NCI-H1092 treated with DMSO at 0.1 percent for 48 hours (cell line): ENCODE data around the gene SLC1A7.

Experiments used
- DNase-seq: peaks from one replicate; lab custom pipeline; 2025; lab: John Stamatoyannopoulos, UW

The SLC1A7 gene

GRCh38 chr1:53075761-53076163 lies 66.7 kb downstream of the SLC1A7 start:
- no peak for DNase-seq

- no peak for DNase-seq
Observed at GRCh38 chr1:53075206-53075605, 67.2 kb downstream of the SLC1A7 start.

- no peak for DNase-seq
Observed at GRCh38 chr1:53074313-53075154, 67.9 kb downstream of the SLC1A7 start.

- no peak for DNase-seq
Observed at GRCh38 chr1:53073868-53074311, 68.5 kb downstream of the SLC1A7 start.

GRCh38 chr1:53073287-53073686 lies 69.2 kb downstream of the SLC1A7 start:
- DNase-seq = no peak

- no peak for DNase-seq
Observed at GRCh38 chr1:53071915-53072314, 70.5 kb downstream of the SLC1A7 start.

- DNase-seq = no peak
Observed at GRCh38 chr1:53071167-53071865, 71.1 kb downstream of the SLC1A7 start.

- no peak for DNase-seq
Observed at GRCh38 chr1:53070621-53071020, 71.8 kb downstream of the SLC1A7 start.

- no peak for DNase-seq
Observed at GRCh38 chr1:53069663-53070327, 72.6 kb downstream of the SLC1A7 start.

GRCh38 chr1:53069265-53069662 lies 73.2 kb downstream of the SLC1A7 start:
- DNase-seq = no peak

GRCh38 chr1:53068314-53069099 lies 73.9 kb downstream of the SLC1A7 start:
- DNase-seq = no peak

GRCh38 chr1:53067886-53068285 lies 74.6 kb downstream of the SLC1A7 start:
- DNase-seq = no peak

GRCh38 chr1:53066891-53067738 lies 75.3 kb downstream of the SLC1A7 start:
- DNase-seq = no peak

GRCh38 chr1:53066488-53066887 lies 76.0 kb downstream of the SLC1A7 start:
- DNase-seq = no peak

GRCh38 chr1:53065391-53065790 lies 77.0 kb downstream of the SLC1A7 start:
- no peak for DNase-seq

GRCh38 chr1:53063744-53064515 lies 78.5 kb downstream of the SLC1A7 start:
- DNase-seq = no peak

GRCh38 chr1:53062708-53063591 lies 79.5 kb downstream of the SLC1A7 start:
- no peak for DNase-seq

- no peak for DNase-seq
Observed at GRCh38 chr1:53061859-53062707, 80.4 kb downstream of the SLC1A7 start, which contains the start of gene PODN. Gene PODN, plus strand, starts transcription at chr1:53062213. Its CDS starts 7,643 bp downstream, at chr1:53069856.
